Measurements from ENCODE around the gene CEP19.
A peak's percentile ranks its signal among the peaks of the same experiment; 100 is the strongest.

CEP19 gene

GRCh38 chr3:196666001-196666867 lies 45.8 kb downstream of the CEP19 start:
- H3K36me3 Mint-ChIP-seq (ENCODE audit: low read depth): peaks cover 72% of the 10 kb centered on the region
- H3K9me3 Mint-ChIP-seq: no peaks in the 10 kb centered on the region
- no peak overlapping the region for H3K4me3 Mint-ChIP-seq
- H3K27ac Mint-ChIP-seq: peak overlapping the region; percentile 72
- intact Hi-C loops (cut with micrococcal nuclease): no loop called here
- H3K4me1 Mint-ChIP-seq (ENCODE audit: low read depth): peaks cover 65% of the 10 kb centered on the region
- no peaks in the 10 kb centered on the region for H3K27me3 Mint-ChIP-seq

GRCh38 chr3:196662711-196663571 lies 49.1 kb downstream of the CEP19 start:
- Mint-ChIP-seq H3K27ac (no peak overlapping the region), H3K9me3 (no peaks in the 10 kb centered on the region), H3K27me3 (no peaks in the 10 kb centered on the region), H3K4me1 (ENCODE audit: low read depth) (peaks cover 63% of the 10 kb centered on the region), H3K4me3 (no peak overlapping the region), H3K36me3 (ENCODE audit: low read depth) (peaks cover 100% of the 10 kb centered on the region)
- intact Hi-C loops (cut with micrococcal nuclease): no loop called here

GRCh38 chr3:196662033-196662432 lies 50.0 kb downstream of the CEP19 start:
- intact Hi-C loops (cut with micrococcal nuclease): no loop called here
- Mint-ChIP-seq H3K4me3 (no peak overlapping the region), H3K9me3 (no peaks in the 10 kb centered on the region), H3K4me1 (ENCODE audit: low read depth) (peaks cover 54% of the 10 kb centered on the region), H3K36me3 (ENCODE audit: low read depth) (peaks cover 100% of the 10 kb centered on the region), H3K27ac (no peak overlapping the region), H3K27me3 (no peaks in the 10 kb centered on the region)

- intact Hi-C loops (cut with micrococcal nuclease): no loop called here
- H3K4me3 Mint-ChIP-seq: no peak overlapping the region
- no peaks in the 10 kb centered on the region for H3K27me3 Mint-ChIP-seq
- no peaks in the 10 kb centered on the region for H3K9me3 Mint-ChIP-seq
- H3K4me1 Mint-ChIP-seq (ENCODE audit: low read depth): peaks cover 48% of the 10 kb centered on the region
- no peak overlapping the region for H3K27ac Mint-ChIP-seq
- H3K36me3 Mint-ChIP-seq (ENCODE audit: low read depth): peaks cover 100% of the 10 kb centered on the region
Measured at GRCh38 chr3:196661400-196661799, 50.6 kb downstream of the CEP19 start.

- Mint-ChIP-seq H3K9me3 (no peaks in the 10 kb centered on the region), H3K36me3 (ENCODE audit: low read depth) (peaks cover 100% of the 10 kb centered on the region), H3K27ac (no peak overlapping the region), H3K4me1 (ENCODE audit: low read depth) (peaks cover 41% of the 10 kb centered on the region), H3K4me3 (no peak overlapping the region), H3K27me3 (no peaks in the 10 kb centered on the region)
- intact Hi-C loops (cut with micrococcal nuclease): no loop called here
Measured at GRCh38 chr3:196660381-196661166, 51.5 kb downstream of the CEP19 start.

- Mint-ChIP-seq H3K27ac (no peak overlapping the region), H3K4me1 (ENCODE audit: low read depth) (peaks cover 41% of the 10 kb centered on the region), H3K36me3 (ENCODE audit: low read depth) (peaks cover 100% of the 10 kb centered on the region), H3K4me3 (no peak overlapping the region), H3K27me3 (no peaks in the 10 kb centered on the region), H3K9me3 (no peaks in the 10 kb centered on the region)
- intact Hi-C loops (cut with micrococcal nuclease): no loop called here
Measured at GRCh38 chr3:196659901-196660351, 52.1 kb downstream of the CEP19 start.
